ENCODE results near the gene PTPN4. TPM values are rescaled to one million over a fixed set of nuclear protein-coding genes. Genes with fewer than 3 reads are reported as not detected.

The PTPN4 gene
- polyA plus RNA-seq, 1 donor from 2014 or later = 22.0 TPM

GRCh38 chr2:119888680-119889079, 129.0 kb downstream of the PTPN4 start:
- H4K20me1 ChIP-seq (ENCODE audit: insufficient read depth) = no peaks in the 10 kb centered on the region
- no peak overlapping the region for H3K27ac ChIP-seq (ENCODE audit: low read length)
- no peak overlapping the region for H3K4me2 ChIP-seq (ENCODE audit: low read length)
- H3K4me3 ChIP-seq (ENCODE audit: low read length) = no peak overlapping the region
- H3K9me2 ChIP-seq (ENCODE audit: insufficient read depth, low read length) = no peaks in the 10 kb centered on the region
- no peaks in the 10 kb centered on the region for H3K79me2 ChIP-seq (replicated peaks; ENCODE audit: insufficient read depth, low read length)
- H3K9me3 ChIP-seq (ENCODE audit: low read length) = peaks cover 8% of the 10 kb centered on the region
- no peaks in the 10 kb centered on the region for H3K27me3 ChIP-seq (ENCODE audit: insufficient read depth, low read depth, low read length)
- H3K36me3 ChIP-seq (ENCODE audit: insufficient read depth, low read length) = no peaks in the 10 kb centered on the region
- H2AFZ ChIP-seq (ENCODE audit: low read depth, low read length) = no peak overlapping the region
- H3K9ac ChIP-seq (ENCODE audit: low read length) = no peak overlapping the region
- H3F3A ChIP-seq (ENCODE audit: insufficient read depth, low read length, poor library complexity, severe bottlenecking) = no peaks in the 10 kb centered on the region
- no peak for TF ChIP-seq POLR2AphosphoS5 (IDR thresholded peaks at IDR 0.05)
- no peak for TF ChIP-seq EZH2 (IDR thresholded peaks at IDR 0.05; ENCODE audit: borderline replicate concordance, insufficient read depth, low read length, poor library complexity, severe bottlenecking)
- TF ChIP-seq TAF1 (IDR thresholded peaks at IDR 0.05; ENCODE audit: low read depth) = no peak
- no peak for TF ChIP-seq CTCF (IDR thresholded peaks at IDR 0.05; ENCODE audit: poor library complexity, severe bottlenecking)
- no peak for TF ChIP-seq RAD21 (conservative IDR thresholded peaks at IDR 0.05)
- TF ChIP-seq, protein P1, sequence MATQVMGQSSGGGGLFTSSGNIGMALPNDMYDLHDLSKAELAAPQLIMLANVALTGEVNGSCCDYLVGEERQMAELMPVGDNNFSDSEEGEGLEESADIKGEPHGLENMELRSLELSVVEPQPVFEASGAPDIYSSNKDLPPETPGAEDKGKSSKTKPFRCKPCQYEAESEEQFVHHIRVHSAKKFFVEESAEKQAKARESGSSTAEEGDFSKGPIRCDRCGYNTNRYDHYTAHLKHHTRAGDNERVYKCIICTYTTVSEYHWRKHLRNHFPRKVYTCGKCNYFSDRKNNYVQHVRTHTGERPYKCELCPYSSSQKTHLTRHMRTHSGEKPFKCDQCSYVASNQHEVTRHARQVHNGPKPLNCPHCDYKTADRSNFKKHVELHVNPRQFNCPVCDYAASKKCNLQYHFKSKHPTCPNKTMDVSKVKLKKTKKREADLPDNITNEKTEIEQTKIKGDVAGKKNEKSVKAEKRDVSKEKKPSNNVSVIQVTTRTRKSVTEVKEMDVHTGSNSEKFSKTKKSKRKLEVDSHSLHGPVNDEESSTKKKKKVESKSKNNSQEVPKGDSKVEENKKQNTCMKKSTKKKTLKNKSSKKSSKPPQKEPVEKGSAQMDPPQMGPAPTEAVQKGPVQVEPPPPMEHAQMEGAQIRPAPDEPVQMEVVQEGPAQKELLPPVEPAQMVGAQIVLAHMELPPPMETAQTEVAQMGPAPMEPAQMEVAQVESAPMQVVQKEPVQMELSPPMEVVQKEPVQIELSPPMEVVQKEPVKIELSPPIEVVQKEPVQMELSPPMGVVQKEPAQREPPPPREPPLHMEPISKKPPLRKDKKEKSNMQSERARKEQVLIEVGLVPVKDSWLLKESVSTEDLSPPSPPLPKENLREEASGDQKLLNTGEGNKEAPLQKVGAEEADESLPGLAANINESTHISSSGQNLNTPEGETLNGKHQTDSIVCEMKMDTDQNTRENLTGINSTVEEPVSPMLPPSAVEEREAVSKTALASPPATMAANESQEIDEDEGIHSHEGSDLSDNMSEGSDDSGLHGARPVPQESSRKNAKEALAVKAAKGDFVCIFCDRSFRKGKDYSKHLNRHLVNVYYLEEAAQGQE (IDR thresholded peaks at IDR 0.05; ENCODE audit: borderline replicate concordance) = no peak

DNA sequence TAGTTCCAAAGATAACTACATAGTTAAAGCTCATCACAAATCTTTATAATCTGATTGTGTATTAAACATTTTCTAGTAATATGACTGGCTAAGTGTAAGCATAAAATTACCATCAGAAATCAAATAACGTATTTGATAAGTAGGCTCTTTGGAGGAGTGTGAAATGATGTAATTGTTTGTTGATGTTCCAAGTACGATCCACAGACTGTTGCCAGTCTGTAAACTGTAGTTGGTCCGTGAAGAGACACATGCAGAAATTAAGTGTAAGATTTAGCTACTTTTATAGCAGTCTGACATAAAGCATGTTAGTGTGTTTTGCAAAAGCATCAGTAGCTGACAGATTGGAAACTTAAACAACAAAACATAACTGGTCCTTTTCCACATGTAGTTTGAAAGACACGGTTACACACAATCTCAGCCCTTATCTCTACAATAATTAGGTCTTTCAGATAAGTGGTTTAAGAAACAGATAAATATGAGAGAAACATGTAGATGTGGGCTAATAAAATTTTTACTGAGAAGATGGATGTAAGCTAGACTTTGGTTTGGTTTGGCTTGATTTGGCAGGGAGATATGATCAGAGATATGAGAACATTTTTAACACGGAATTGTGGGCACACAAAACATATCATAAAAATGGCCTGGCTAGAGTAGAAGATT, 138.1 kb downstream of the PTPN4 start:
- no peaks in the 10 kb centered on the region for H3K9me2 ChIP-seq (ENCODE audit: insufficient read depth, low read length)
- H3K9me3 ChIP-seq (ENCODE audit: low read length) = no peaks in the 10 kb centered on the region
- H3K36me3 ChIP-seq (ENCODE audit: insufficient read depth, low read length) = peaks cover 10% of the 10 kb centered on the region
- no peaks in the 10 kb centered on the region for H3K79me2 ChIP-seq (replicated peaks; ENCODE audit: insufficient read depth, low read length)
- no peaks in the 10 kb centered on the region for H4K20me1 ChIP-seq (ENCODE audit: insufficient read depth)
- H3K27me3 ChIP-seq (ENCODE audit: insufficient read depth, low read depth, low read length) = no peaks in the 10 kb centered on the region
- no peaks in the 10 kb centered on the region for H3F3A ChIP-seq (ENCODE audit: insufficient read depth, low read length, poor library complexity, severe bottlenecking)
- H3K4me3 ChIP-seq (ENCODE audit: low read length) = no peak overlapping the region
- no peak overlapping the region for H2AFZ ChIP-seq (ENCODE audit: low read depth, low read length)
- no peak overlapping the region for H3K27ac ChIP-seq (ENCODE audit: low read length)
- no peak overlapping the region for H3K4me2 ChIP-seq (ENCODE audit: low read length)
- TF ChIP-seq MXI1 (conservative IDR thresholded peaks at IDR 0.05; ENCODE audit: poor library complexity, severe bottlenecking) (no peak), RAD21 (conservative IDR thresholded peaks at IDR 0.05) (no peak), POLR2AphosphoS5 (IDR thresholded peaks at IDR 0.05) (no peak), EZH2 (IDR thresholded peaks at IDR 0.05; ENCODE audit: borderline replicate concordance, insufficient read depth, low read length, poor library complexity, severe bottlenecking) (no peak), SMC3 (conservative IDR thresholded peaks at IDR 0.05; ENCODE audit: poor library complexity) (no peak), EP300 (conservative IDR thresholded peaks at IDR 0.05; ENCODE audit: poor library complexity, severe bottlenecking) (no peak), CTCF (IDR thresholded peaks at IDR 0.05; ENCODE audit: poor library complexity, severe bottlenecking) (no peak), TAF1 (IDR thresholded peaks at IDR 0.05; ENCODE audit: low read depth) (no peak)
- TF ChIP-seq, protein P1 (IDR thresholded peaks at IDR 0.05; ENCODE audit: borderline replicate concordance) = no peak
- no peak overlapping the region for H3K9ac ChIP-seq (ENCODE audit: low read length)

Data from neural cell (in vitro differentiated cells).